BLaER1 treated with 17β-estradiol and CSF1 and Interleukin-3, amounts not matched to agents 10 nM and 100 nM (cell line): Measurements from ENCODE around the gene UBE2L6.
A peak's percentile ranks its signal among the peaks of the same experiment; 100 is the strongest.

ENCODE experiments used
- H3K27ac ChIP-seq, 11 experiments: shearing (Covaris generic); formaldehyde crosslinking; 2 replicates each; pipeline ENCODE4 v1.8.1; 2022
- H3K27me3 ChIP-seq, 11 experiments: shearing (Covaris generic); formaldehyde crosslinking; 2 replicates each; pipeline ENCODE4 v1.8.1; 2022
- H3K36me3 ChIP-seq, 11 experiments: shearing (Covaris generic); formaldehyde crosslinking; 2 replicates each; pipeline ENCODE4 v1.8.1; 2022
- H3K4me1 ChIP-seq, 10 experiments: shearing (Covaris generic); formaldehyde crosslinking; 2 replicates each; pipeline ENCODE4 v1.8.1; 2022
- H3K4me2 ChIP-seq, 11 experiments: shearing (Covaris generic); formaldehyde crosslinking; 2 replicates each; pipeline ENCODE4 v1.8.1; 2022
- H3K4me3 ChIP-seq, 10 experiments: shearing (Covaris generic); formaldehyde crosslinking; 2 replicates each; pipeline ENCODE4 v1.8.1; 2022
- H3K9ac ChIP-seq, 11 experiments: shearing (Covaris generic); formaldehyde crosslinking; 2 replicates each; pipeline ENCODE4 v1.8.1; 2022
- H3K9me3 ChIP-seq, 11 experiments: shearing (Covaris generic); formaldehyde crosslinking; replicated peaks in 1 of 11; 2 replicates each; pipeline ENCODE4 v1.8.1; 2022
- H4K20me1 ChIP-seq, 11 experiments: shearing (Covaris generic); formaldehyde crosslinking; 2 replicates each; pipeline ENCODE4 v1.8.1; 2022
- Cebpa-rat ChIP-seq, 11 experiments: shearing (Covaris generic); IDR thresholded peaks; 2 replicates each; pipeline ENCODE4 v1.8.1; 2022

Gene UBE2L6

DNA sequence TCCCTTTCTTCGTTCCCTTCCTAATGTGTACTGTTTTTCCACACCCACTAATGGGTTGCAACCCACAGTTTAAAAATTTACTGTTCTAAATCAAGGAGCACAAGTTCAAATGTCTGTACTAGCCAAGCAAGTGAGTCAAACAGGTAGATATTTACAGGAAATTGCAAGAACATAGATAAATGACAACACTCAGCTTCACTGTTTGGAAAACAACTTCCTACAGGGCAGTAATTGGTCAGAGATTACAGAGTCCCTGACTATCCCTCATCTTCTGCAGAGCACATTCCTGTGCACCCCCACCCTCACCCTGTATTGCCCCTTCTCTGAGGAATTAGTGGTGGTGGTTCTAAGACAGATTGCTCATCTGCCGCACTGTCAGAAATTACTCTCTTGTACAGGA lies 31.9 kb upstream of the UBE2L6 start:
- Histone ChIP-seq H3K9ac (no peak overlapping the region), H3K27ac (no peak overlapping the region), H4K20me1 (no peaks in the 10 kb centered on the region), H3K4me3 (no peak overlapping the region; a peak in 2 of 20 replicates), H3K27me3 (peaks cover 0 to 12% (median 2%) of the 10 kb centered on the region in 11 experiments; a peak in 5 of 22 replicates), H3K4me2 (peak overlapping the region in 10 of 11 experiments; percentile 70 to 86 (median 76); a peak in 17 of 22 replicates), H3K4me1 (peaks cover 23 to 44% (median 30%) of the 10 kb centered on the region in 10 experiments), H3K9me3 (no peaks in the 10 kb centered on the region), H3K36me3 (no peaks in the 10 kb centered on the region)
- no peak for TF ChIP-seq Cebpa-rat (IDR thresholded peaks at IDR 0.05)

DNA sequence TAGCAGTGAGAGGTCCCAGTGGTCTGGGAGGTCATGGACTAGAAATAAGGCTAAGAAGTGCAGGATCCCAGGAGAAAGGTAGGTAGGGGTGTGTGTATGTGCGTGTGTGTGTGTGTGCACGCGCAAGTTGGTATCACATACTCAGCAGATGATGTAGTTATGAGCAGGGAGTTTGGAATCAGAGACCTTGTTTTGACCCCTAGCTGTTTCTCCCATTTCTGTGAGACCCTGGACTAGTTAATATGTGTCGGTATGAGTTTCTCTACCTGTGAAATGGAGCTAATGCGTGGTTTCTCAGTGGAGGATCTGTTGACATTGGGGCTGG lies 31.3 kb upstream of the UBE2L6 start:
- peak overlapping the region; percentile 70 to 86 (median 76) for H3K4me2 ChIP-seq

DNA sequence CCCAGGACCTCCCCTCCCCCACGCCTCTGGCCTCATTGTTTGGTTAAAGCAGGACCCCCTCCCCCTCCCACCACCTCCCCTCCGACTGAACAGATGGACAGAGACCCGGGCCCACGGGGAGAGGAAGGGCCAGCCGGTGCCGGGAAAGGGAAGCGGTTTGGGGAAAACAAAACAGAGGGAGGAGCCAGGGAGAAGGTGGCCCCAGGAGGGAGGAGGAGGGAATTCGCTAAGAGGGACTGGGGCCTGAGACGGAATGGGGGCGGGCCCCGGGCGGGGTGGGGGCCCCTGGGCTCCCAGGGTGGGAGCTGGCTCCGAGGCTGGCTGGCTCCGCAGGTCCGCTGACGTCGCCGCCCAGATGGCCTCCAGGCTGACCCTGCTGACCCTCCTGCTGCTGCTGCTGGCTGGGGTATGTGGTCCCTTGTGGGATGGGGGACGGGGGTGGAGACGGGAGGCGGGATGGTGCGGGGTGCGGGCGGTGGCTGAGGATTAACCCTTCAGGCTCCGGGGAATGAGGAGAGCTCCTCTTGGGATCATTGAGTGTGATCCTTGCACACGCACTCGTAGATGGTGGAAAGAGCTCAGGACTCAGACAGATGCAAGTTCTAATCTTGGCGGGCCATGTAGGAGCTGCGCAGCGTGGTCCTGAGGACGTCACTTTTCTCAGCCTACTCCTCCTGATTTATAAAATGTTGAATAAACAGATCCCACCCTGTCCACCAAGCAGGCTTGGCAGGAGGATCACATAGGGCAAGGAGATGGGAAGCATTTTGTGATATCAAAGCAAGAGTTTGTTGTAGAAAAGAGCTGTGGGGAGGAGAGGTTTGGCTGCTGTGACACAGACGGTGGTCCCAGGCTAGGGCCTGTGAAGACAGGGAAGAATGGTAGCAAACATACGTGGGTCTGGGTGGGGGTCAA lies 30.7 kb upstream of the UBE2L6 start:
- H4K20me1 ChIP-seq: no peaks in the 10 kb centered on the region
- peak overlapping the region in 8 of 11 experiments; percentile 35 to 71 (median 54); a peak in 15 of 22 replicates for H3K27ac ChIP-seq
- H3K4me2 ChIP-seq: peak overlapping the region; percentile 70 to 86 (median 76)
- H3K27me3 ChIP-seq: peaks cover 0 to 12% (median 2%) of the 10 kb centered on the region in 11 experiments; a peak in 5 of 22 replicates
- no peaks in the 10 kb centered on the region for H3K9me3 ChIP-seq
- peaks cover 11 to 31% (median 18%) of the 10 kb centered on the region in 10 experiments for H3K4me1 ChIP-seq
- no peaks in the 10 kb centered on the region for H3K36me3 ChIP-seq
- H3K9ac ChIP-seq: peak overlapping the region; percentile 37 to 73 (median 63); a peak in 20 of 22 replicates
- H3K4me3 ChIP-seq: peak overlapping the region; percentile 38 to 68 (median 55)
- no peak for TF ChIP-seq Cebpa-rat (IDR thresholded peaks at IDR 0.05)

More for the DNA sequence above, 31.3 kb upstream of the UBE2L6 start:
- Histone ChIP-seq H3K27ac (peak overlapping the region in 1 of 11 experiments; percentile 63; a peak in 1 of 22 replicates), H3K4me3 (peak overlapping the region in 7 of 10 experiments; percentile 50 to 68 (median 57); a peak in 10 of 20 replicates), H3K4me1 (peaks cover 17 to 38% (median 24%) of the 10 kb centered on the region in 10 experiments), H3K9ac (peak overlapping the region in 3 of 11 experiments; percentile 65 to 73 (median 67); a peak in 3 of 22 replicates), H3K36me3 (no peaks in the 10 kb centered on the region), H3K27me3 (peaks cover 0 to 12% (median 2%) of the 10 kb centered on the region in 11 experiments; a peak in 5 of 22 replicates), H4K20me1 (no peaks in the 10 kb centered on the region), H3K9me3 (no peaks in the 10 kb centered on the region)
- TF ChIP-seq Cebpa-rat (IDR thresholded peaks at IDR 0.05): no peak

DNA sequence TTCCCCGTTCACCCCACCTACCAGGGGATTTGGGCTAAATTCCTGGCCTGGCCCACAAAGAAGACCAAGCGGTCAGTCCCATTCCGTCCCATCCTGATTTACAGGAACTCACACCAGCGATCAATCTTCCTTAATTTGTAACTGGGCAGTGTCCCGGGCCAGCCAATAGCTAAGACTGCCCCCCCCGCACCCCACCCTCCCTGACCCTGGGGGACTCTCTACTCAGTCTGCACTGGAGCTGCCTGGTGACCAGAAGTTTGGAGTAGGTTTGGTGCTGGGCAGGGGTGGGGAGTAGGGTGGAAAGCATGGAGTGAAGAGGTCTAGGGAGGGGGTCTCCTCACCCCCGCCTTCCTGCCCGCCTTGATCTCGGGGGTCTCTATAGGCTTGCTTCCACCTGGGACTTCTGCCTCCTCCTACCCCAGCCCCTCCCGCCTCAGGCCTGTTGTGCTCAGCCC lies 30.0 kb upstream of the UBE2L6 start, which contains the start of gene SERPING1:
SERPING1 (plus strand) TSS at position 225 of the 455 bp plus-strand sequence. CDS start 586 bp downstream, outside the sequence.
- peak within 1 kb of the TSS; percentile 38 to 68 (median 55) for H3K4me3 ChIP-seq
- peaks cover 11 to 30% (median 17%) of the 10 kb centered on the region in 10 experiments; a peak in 18 of 20 replicates for H3K4me1 ChIP-seq

DNA sequence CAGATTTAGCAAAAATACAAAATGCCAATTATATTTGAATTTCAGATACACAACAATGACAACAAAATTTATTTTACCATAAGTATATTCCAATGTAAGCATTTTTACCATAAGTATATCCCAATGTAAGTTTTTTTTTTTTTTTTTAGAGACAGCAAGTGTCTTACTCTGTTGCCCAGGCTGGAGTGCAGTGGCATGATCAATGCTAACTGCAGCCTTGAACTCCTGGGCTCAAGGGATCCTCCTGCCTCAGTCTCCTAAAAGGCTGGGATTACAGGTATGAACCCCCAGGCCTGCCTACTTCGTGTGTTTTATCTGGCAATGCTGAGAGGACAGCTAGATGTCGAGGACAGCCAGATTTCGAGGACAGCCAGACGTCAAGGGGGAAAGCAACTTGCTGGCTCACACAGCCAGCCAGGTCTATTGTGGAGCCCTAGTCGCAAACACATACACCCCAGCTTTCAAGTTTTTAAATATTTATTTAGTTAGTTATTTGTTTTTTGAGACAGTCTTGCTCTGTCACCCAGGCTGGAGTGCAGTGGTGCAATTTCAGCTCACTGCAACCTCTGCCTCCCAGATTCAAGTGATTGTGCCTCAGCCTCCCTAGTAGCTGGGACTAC lies 28.9 kb upstream of the UBE2L6 start:
- Histone ChIP-seq H3K4me2 (no peak overlapping the region), H3K9ac (no peak overlapping the region), H3K27ac (no peak overlapping the region), H3K27me3 (peaks cover 0 to 12% (median 2%) of the 10 kb centered on the region in 11 experiments; a peak in 5 of 22 replicates), H3K36me3 (no peaks in the 10 kb centered on the region), H4K20me1 (no peaks in the 10 kb centered on the region), H3K4me1 (peaks cover 11 to 30% (median 17%) of the 10 kb centered on the region in 10 experiments; a peak in 18 of 20 replicates), H3K9me3 (no peaks in the 10 kb centered on the region), H3K4me3 (no peak overlapping the region)
- TF ChIP-seq Cebpa-rat (IDR thresholded peaks at IDR 0.05): no peak

More for the DNA sequence above, 30.0 kb upstream of the UBE2L6 start, which contains the start of gene SERPING1:
- H3K27ac ChIP-seq: peak within 1 kb of the TSS in 8 of 11 experiments; percentile 35 to 71 (median 54); a peak in 15 of 22 replicates
- no peaks in the 10 kb centered on the region for H3K9me3 ChIP-seq
- peak within 1 kb of the TSS; percentile 70 to 86 (median 76) for H3K4me2 ChIP-seq
- peak within 1 kb of the TSS; percentile 37 to 73 (median 63); a peak in 20 of 22 replicates for H3K9ac ChIP-seq
- TF ChIP-seq Cebpa-rat (IDR thresholded peaks at IDR 0.05): no peak
- no peaks in the 10 kb centered on the region for H3K36me3 ChIP-seq
- H4K20me1 ChIP-seq: no peaks in the 10 kb centered on the region
- H3K27me3 ChIP-seq: peaks cover 0 to 12% (median 2%) of the 10 kb centered on the region in 11 experiments; a peak in 5 of 22 replicates

GRCh38 chr11:57588046-57588710 lies 20.7 kb upstream of the UBE2L6 start:
- H3K27me3 ChIP-seq: no peaks in the 10 kb centered on the region
- no peak overlapping the region; a peak in 1 of 22 replicates for H3K27ac ChIP-seq
- H3K9ac ChIP-seq: no peak overlapping the region
- H3K4me1 ChIP-seq: peaks cover 31 to 46% (median 38%) of the 10 kb centered on the region in 10 experiments
- no peak for TF ChIP-seq Cebpa-rat (IDR thresholded peaks at IDR 0.05)
- peak overlapping the region in 1 of 11 experiments; percentile 50; a peak in 2 of 22 replicates for H3K4me2 ChIP-seq
- 0 out of 22 replicates have a peak, but pooled peaks cover 0 to 5% (median 0%) of the 10 kb centered on the region in 11 experiments for H3K36me3 ChIP-seq
- H4K20me1 ChIP-seq: no peaks in the 10 kb centered on the region
- H3K9me3 ChIP-seq: peaks cover 5 to 27% (median 16%) of the 10 kb centered on the region in 11 experiments; a peak in 20 of 22 replicates
- no peak overlapping the region for H3K4me3 ChIP-seq

- no peaks in the 10 kb centered on the region for H3K27me3 ChIP-seq
- H3K4me1 ChIP-seq: peaks cover 31 to 47% (median 39%) of the 10 kb centered on the region in 10 experiments
- no peak overlapping the region for H3K9ac ChIP-seq
- TF ChIP-seq Cebpa-rat (IDR thresholded peaks at IDR 0.05): no peak
- H3K4me2 ChIP-seq: peak overlapping the region in 9 of 11 experiments; percentile 8 to 86 (median 69); a peak in 11 of 22 replicates
- H3K36me3 ChIP-seq: 0 out of 22 replicates have a peak, but pooled peaks cover 0 to 5% (median 0%) of the 10 kb centered on the region in 11 experiments
- peaks cover 5 to 27% (median 16%) of the 10 kb centered on the region in 11 experiments; a peak in 20 of 22 replicates for H3K9me3 ChIP-seq
- H3K27ac ChIP-seq: peak overlapping the region in 5 of 11 experiments; percentile 2 to 57 (median 8); a peak in 3 of 22 replicates
- no peaks in the 10 kb centered on the region for H4K20me1 ChIP-seq
- no peak overlapping the region for H3K4me3 ChIP-seq
Measured at GRCh38 chr11:57586711-57587245, 19.3 kb upstream of the UBE2L6 start.
